Ecto neural progenitor cell (in vitro differentiated cells): ENCODE results near the gene ZCRB1.

Experiments
- DNase-seq: peaks from one replicate; pipeline ENCODE4 v3.0.0-alpha.2; 2018; ENCODE audit warnings: low spot score

The ZCRB1 gene

DNA sequence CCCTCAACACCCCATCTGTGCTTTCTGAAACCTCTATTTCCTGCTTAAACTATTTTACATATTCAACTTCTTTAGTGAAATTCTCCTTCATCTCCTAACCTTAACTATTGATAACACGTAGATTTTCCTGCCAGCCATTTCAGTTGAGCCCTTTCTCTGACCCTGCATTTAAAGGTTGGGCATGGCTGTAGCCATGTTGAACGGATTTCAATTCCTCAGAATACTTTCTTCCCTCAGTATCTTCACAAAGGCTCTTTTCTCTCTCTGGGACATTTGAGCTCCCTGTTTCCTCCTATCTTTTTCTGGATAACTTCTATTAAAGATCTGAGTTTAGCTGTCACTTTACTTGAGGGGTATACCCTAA lies 1.3 kb upstream of the ZCRB1 start:
- DNase-seq, result no peak

DNA sequence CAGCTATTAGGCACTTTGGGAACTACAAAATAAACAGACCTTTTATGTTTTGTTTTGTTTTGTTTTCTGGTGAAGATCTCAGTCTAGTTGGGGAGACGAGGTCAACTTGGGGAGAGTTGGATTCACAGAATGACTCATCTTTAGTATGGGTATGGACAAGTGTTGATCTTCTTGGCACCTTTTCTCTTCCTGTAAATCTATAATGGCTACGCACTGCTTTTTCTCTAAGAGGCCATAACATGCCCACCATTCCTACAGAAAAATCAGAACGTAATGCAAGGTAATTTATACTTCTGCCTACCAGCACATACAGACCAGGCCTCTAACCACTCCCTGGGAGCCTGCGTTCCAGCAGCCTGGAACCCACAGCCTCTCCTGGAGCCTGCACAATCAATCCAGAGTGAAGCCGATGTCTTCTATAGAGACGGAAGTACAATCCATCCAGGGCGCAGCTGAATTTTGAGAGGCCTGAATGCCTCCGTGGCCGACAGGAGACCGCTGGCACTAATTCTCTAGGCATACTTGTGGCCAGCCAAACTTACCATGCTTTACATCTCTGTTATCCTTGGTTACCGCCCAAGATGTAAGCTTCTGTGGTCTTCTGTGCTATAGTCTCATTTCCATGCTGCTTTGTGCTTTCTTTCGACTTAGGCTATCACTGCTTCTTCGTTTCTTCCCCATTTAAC lies 790 bp upstream of the ZCRB1 start:
- no peak for DNase-seq

DNA sequence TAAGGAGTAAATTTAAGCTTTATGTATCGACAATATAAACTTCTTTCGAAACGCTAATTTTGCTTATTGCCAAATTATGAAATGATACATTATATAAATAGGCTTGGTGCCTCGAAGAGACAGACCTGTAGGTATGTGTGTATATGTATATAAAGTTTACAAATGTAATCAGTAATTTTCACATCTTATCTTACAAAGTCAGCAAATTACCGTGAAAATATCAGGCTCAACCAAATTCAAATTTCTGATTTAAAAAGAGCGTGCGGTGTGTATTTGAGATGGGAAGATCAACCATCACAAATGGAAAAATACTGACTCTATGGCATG lies 605 bp downstream of the ZCRB1 start:
- no peak for DNase-seq

DNA sequence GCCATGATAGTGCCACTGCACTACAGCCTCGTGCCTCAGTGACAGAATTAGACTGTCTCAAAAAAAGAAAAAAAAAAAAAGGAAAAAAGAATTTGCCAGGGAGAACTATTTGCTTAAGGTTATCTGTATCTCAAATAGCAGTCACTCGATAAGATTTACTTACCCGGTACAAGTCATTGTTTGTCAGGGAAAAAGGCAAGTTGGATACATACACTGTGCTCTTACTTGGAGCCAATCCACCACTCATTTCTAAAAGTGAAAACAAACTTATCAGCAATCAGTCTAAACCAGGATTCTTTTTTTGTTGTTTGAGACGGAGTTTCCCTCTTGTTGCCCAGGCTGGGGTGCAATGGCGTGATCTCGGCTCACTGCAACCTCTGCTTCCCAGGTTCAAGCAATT lies 2.0 kb downstream of the ZCRB1 start:
- DNase-seq, result no peak

DNA sequence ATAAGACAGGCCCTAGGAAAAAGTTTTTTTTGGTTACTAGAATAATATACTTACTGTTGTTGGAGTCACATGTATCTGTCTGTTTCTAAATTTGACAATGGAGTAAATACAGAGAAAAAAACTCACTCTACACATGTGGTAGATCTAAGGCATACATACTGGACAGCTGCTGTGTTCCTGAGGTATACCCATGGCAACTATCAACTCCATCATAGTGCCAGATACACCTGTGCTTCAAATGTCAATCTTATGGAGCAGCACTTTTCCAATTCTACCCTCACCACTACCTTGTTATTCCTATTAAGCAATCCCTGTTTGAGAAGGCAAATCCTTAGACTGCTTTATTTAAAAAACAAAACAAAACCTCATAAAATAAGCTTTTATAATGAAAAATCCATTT lies 3.3 kb downstream of the ZCRB1 start:
- DNase-seq, result no peak

DNA sequence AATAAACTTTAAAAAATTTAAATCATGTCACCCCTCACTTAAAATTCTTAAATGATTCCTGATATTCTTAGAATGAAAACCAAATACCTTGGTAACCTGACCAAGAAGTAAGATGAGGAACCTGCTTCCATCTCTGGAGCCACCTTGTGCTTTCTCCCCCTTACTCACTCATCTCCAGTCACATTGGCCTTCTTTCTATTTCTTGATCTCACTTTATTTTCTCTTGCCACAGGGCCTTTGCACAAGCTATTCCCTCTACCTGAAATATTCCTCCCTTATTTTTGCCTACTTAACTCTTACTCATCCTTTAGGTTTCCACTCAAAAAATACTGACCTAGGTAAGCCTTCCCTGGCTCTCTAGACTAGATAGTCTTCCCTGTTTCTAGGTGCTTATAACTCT lies 5.1 kb downstream of the ZCRB1 start:
- no peak for DNase-seq

DNA sequence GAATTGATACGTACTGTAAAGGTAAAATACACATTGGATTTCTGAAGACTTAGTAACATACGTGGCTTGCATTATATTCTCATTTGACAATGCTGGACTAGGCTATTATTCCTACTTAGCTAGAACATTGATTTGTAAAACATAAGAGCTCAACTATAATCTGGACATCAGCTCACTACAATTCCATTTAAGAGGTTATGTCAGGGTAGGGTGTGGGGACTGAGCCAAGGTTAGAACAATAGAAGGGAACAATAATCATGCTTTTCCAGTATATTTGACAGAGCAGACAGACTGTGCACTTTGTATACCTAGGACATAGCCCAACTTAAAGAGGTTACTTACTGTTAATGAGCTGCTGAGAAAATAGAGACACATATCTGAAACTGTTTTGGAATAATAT lies 10.8 kb downstream of the ZCRB1 start:
- DNase-seq, result no peak

DNA sequence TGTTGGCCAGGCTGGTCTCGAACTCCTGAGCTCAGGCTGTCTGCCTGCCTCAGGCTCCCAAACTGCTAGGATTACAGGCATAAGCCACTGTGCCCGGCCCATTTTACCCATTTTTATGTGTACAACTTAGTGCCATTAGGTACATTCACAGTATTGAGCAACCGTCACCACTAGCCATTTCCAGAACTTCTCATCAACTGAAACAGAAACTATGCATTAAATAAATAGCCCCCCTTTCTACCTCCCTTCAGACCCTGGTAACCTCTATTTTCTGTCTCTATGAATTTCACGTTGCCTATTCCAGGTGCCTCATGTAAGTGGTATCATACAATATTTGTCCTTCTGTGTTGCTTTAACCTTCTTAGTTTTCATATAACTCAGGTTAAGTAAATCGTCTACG lies 15.9 kb downstream of the ZCRB1 start:
- no peak for DNase-seq

DNA sequence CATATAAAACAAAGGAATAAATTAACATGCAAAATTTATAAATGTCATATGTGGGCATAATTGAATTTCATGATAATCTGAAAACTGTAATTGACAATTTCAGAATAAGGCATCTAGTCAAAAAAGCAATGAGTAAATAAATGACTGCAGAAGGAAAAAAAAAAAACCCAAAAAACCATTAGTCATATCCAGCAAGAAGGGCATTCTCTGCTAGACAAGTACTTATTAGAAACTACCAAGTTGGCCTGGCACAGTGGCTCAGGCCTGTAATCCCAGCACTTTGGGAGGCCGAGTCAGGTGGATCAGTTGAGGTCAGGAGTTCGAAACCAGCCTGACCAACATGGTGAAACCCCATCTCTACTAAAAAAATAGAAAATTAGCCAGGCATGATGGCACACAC lies 17.5 kb downstream of the ZCRB1 start:
- DNase-seq, result no peak

DNA sequence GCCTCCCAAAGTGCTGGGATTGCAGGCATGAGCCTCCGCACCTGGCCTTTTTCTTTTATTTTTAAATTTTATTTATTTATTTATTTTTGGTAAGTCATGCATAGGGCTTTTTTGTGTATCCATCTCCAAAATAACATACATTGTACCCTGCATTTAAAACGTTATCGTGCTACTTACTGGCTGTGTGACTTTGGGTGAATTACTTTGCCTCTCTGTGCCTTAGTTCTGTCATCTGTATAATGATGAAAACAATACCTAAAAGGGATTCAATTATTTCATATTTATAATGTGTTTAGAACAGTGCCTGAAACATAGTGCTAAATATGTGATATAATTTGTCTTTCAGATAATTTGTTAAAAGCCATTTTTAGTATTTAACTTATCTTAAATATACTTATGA lies 19.6 kb downstream of the ZCRB1 start:
- DNase-seq, result no peak

DNA sequence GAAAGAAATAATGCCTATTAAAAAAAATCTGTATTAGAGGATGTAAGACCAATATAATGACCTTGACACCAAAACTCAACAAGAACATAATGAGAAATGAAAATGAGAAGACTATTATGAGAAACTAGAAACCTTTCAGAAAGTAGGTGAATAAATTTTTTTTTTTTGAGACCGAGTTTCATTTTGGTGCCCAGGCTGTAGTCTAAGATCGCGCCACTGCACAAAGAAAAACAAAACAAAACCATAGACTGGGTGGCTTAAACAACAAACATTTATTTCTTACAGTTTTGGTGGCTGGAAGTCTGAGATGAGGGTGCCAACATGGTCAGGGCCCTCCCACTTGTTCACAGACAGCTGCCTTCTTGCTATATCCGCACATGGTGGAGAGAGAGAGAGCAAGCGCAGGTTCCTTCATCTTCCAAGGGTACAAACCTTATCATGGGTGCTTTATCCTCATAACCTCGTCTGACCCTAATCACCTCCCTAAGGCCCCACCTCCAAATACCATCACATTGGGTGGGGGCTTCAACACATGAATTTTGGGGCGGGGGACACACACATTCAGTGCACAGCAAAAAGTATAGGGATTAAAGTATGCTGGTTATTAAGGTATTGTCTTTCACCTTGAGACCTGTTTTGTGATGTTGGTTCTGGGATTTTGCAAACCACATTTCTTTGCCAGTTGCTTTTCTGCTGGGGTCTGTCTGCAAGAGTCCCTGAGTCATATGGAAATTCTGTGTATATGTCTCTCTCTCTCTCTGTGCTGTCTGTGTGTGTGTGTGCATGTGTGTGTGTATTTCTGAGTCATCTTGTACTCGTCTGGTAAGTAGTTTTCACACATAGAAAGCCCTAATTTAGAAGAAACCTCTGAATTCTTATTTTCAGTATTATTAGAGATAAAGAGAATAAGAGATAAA lies 26.2 kb downstream of the ZCRB1 start:
- no peak for DNase-seq

DNA sequence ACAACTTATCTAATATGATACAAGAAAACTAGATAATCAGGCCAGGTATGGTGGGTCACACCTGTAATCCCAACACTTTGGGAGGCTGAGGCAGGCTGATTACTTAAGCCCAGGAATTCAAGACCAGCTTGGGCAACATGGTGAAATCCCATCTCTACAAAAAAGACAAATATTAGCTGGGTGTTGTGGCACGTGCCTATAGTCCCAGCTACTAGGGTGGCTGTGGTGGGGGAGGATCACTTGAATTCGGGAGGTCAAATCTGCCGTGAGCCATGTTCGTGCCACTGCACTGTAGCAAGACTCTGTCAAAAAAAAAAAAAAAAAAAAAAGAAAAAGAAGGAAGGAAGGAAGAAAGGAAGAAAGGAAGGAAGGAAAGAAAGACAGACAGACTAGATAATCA lies 27.0 kb downstream of the ZCRB1 start:
- no peak for DNase-seq

DNA sequence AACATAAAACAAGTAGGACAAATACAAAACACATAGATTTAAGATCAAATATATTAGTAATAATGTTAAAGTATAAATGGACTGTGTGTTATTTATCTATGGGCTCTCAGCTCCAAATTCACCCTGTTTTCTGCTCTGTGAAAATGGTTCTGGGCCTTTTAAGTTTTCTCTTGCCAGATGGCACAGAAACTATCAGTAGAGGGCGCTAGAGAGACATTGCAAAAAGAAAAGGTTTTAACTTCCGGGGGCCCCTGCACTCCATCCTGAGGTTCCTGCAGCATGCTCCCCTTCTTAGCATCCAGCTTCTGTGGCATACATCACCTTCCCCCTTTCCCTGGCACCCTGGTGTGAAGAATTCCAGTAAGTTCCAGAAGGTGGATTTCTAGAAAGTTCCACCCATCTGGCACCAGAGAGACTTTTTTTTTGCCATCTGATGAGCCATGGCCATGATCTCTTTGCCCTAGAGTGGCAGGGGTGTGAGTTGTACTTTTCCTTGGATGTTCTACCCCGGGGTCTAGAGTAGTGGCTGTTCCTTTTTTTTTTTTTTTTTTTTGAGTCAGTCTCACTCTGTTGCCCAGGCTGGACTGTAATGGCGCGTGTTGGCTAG lies 29.3 kb downstream of the ZCRB1 start:
- no peak for DNase-seq

DNA sequence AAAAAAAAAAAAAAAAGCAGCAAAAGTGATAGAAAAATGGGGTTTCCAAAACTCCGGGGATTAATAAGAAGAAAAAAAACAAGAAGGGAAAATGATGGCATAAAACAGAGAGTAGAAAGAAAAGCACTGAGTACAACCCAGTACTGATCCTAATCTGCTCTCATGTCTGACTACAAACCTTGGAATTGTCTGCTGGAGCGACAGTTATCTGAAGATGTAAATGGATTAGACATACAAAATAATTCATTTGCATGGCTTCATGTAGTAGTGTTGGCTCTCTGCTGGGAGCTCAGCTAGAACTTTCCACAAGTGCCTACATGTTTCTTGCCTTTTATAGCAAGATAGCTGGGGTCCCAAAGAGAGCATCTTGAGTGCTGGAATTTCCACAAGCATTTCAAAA lies 34.2 kb downstream of the ZCRB1 start:
- DNase-seq, result no peak

DNA sequence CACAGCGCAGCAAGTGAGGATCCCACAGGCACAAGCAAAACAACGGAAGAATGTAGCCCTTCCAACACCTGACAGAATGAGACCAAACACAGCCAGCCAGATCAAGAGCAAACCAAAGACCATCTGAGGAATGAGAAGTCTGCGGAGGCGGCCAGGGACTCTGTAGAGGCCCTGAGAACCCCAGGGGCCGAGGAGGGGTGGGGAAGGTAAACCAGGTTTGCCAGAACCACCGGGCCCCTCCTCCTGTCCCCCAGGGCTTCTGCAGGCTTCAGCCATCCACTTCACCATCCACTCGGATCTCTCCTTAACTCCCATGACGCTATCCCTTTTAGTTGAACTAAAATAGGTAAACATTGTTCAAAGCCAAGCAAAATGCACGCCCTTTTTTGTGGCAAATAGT lies 37.4 kb downstream of the ZCRB1 start:
- no peak for DNase-seq

DNA sequence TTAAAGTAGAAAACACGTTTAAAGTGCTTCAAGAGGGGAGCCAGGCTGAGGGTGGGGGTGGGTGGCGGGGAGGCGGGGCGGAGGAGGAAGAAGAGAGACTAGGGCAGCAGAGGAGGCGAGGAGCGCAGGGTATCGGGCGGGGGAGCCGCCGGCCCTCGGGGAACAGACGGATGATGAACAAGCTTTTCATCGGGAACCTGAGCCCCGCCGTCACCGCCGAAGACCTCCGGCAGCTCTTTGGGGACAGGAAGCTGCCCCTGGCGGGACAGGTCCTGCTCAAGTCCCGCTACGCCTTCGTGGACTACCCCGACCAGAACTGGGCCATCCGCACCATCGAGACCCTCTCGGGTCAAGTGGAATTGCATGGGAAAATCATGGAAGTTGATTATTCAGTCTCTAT lies 39.2 kb downstream of the ZCRB1 start:
- no peak for DNase-seq

DNA sequence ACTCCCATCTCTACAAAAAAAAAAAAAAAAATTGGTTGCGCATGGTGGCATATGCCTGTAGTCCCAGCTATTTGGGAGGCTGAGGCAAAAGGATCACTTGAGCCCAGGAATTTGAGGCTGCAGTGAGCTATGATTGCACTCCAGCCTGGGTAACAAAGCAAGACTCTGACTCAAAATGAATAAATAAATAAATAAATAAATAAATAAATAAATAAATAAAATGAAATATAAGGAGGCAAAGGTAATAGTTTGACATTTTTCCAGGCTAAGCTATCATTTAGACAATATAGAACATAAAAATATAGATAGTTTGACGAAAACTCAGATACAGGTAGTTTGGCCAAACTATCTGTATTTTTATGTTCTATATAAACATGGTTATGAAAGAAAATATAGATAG lies 40.5 kb downstream of the ZCRB1 start:
- no peak for DNase-seq

DNA sequence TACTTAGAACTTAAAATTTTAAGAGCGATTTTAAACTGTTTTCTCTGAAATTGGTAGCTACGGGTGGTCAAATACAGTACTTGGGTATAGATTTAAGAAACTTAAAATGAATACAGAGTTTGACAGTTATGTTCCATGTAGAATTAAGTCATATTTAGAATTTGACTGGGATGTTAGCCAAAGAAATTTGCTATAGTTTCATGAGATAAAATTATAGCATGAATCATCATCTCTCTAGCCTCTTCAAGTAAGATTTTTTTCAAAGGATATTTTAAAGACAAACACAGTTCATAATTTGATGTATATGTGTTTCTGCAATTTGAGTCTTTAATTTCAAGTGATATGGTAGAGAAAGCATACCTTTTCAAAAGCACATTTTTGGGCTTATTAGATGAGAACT lies 41.0 kb downstream of the ZCRB1 start:
- no peak for DNase-seq

DNA sequence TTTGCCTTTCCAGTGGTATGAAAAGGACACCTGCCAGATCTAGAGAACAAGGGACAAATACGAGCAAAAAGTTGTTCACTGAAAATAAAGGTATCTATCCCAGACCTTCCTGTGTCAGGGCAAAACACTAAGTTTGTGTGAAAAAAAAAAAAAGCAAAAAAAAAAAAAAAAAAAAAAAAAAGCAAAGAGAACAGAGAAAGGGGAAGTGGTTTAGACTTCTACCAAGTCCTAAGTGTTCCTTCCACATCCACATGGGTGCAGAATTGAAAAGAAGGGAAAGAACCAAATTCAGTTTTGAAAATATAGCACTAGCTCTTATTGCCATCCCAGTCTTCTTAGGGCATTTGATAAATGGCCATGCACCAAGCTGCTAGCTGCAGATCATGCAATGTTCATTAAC lies 41.7 kb downstream of the ZCRB1 start:
- DNase-seq, result no peak

DNA sequence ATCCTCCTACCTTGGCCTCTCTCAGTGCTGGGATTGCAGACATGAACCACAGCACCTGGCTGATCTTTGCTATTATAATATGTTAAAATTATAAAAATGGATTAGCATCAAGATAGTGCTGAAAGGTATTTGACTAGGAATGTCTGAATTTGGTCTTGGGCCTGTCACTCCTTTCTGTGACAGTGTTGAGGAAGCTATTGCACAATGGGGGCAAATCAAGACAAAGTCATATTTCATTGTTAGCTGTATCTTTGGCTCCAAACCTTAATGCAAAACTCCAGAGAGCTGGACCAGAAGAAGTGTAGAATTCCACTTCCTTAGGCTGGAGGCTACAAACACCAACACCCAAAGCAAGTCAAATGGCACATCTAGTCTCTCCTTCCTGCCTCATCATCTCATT lies 42.2 kb downstream of the ZCRB1 start:
- DNase-seq, result no peak

DNA sequence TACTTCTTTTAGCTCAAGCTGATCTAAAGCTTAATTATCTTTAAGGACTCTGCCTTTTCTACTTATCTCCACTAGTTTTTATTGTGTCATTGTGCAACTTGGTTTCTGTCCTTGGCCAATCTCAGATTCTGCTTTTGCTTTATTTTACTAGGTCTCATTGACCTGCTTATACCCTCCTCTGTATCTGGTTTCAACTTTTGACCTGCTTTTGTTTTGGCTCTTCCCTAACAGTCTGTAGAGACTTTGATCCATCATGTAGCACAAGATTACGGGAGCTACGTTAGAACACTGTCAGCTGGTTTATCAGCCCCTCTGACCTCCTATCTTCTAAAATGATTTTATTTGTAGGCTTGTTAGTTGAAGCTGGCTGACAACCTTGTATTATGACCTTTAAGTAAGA lies 43.6 kb downstream of the ZCRB1 start:
- no peak for DNase-seq

DNA sequence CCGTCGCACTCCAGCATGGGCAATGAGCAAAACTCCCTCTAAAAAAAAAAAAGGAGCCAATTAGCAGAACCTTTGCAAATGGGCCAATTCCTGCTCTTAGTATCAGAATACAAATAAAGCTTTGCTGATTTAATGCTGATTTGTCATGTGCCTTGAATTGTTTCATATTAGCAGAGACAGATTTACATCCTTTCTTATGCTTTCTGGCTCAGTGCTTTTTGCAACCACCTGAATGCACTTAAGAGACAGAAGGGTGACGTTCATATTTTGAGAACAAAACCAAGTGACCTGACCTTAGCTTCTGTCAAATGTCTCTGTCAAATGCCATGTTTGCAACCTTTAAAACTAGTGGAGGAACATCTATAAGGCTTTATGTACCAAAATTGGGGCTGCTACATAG lies 44.0 kb downstream of the ZCRB1 start:
- DNase-seq, result no peak

DNA sequence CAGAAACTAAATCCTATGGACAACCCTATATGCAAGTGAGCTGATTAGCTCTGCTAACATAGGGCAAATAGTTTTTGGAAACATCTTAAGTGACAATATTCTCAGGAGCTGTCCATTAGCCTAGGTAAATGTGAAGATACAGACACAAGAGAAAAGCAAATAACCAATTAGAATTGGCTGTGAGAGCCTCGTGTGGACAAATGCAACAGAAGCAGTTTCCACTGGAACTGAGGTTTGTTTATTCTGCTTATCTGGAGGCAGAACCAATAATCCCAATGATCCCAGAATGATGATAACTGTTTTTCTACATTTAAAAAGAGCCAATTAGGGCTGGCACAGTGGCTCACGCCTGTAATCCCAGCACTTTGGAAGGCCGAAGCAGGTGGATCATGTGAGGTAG lies 44.6 kb downstream of the ZCRB1 start:
- no peak for DNase-seq

DNA sequence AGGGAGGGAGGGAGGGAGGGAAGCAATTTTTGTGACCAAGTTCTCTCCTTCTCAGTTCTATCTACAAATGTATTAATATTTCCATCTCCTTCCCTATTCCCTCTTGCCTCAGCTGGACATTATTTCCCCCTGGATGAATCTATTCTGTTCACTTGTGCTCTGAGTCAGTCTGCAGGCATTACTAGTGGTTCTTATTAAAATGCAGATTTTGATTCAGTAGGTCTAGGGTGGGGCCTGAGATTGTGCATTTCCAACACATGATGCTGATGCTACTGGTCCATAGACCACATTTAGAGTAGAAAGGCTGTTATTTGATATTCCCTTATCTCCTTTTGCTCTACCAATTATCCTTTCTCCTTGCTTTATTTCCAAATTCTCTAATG lies 47.8 kb downstream of the ZCRB1 start:
- DNase-seq, result no peak
